Erythroblast (primary cell): Measurements from ENCODE around the gene MMP8.

Source experiments
- GATA1 ChIP-seq: IDR thresholded peaks from 2 replicates; pipeline ENCODE4 v1.6.1; 2011; ENCODE audit warnings: low read depth, mild to moderate bottlenecking, control low read depth, low read length, moderate library complexity
- POLR2A ChIP-seq: IDR thresholded peaks from 2 replicates; pipeline ENCODE4 v1.6.1; 2011; ENCODE audit warnings: mild to moderate bottlenecking, low read length

DNA sequence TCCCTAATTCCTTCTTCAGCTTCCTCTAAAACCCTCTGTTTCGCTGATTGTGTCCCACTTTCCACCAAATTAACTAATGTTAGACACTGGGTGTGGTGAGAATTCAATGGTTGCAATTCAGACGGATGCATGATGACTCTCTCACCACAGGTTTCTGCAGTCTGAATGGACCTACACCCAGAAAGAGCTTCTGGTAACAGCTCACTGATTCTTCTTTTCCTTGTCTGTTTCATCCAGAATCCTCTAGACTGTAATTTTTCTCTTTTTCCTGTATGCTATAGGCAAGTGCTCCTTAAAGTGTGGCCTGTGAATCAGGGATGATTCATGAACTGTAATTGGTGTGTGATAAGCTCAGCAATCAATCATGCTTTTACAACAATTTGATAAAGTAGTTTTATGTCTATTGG lies 37.6 kb upstream of the MMP8 start:
- no peak for TF ChIP-seq POLR2A
- TF ChIP-seq GATA1 = no peak
